ENCODE measurements around the gene ALKBH7. TPM values are rescaled to one million over a fixed set of nuclear protein-coding genes. Genes with fewer than 3 reads are reported as not detected.

Gene ALKBH7
- total RNA-seq, 1 donor from 2014 or later, result 66.8 TPM

- Mint-ChIP-seq H3K27ac (ENCODE audit: unreplicated experiment) (no peak overlapping the region), H3K36me3 (ENCODE audit: low read depth, unreplicated experiment) (peaks cover 45% of the 10 kb centered on the region), H3K4me3 (ENCODE audit: unreplicated experiment) (no peak overlapping the region), H3K9me3 (ENCODE audit: unreplicated experiment) (no peaks in the 10 kb centered on the region), H3K4me1 (ENCODE audit: unreplicated experiment) (no peaks in the 10 kb centered on the region), H3K27me3 (ENCODE audit: unreplicated experiment) (peaks cover 6% of the 10 kb centered on the region)
- TF ChIP-seq CTCF (IDR thresholded peaks at IDR 0.05; ENCODE audit: unreplicated experiment), result no peak
- DNase-seq (ENCODE audit: low spot score), result no peak
Observed at GRCh38 chr19:6381030-6381750, 8.6 kb downstream of the ALKBH7 start.

GRCh38 chr19:6383188-6383587 lies 10.6 kb downstream of the ALKBH7 start:
- Mint-ChIP-seq H3K4me3 (ENCODE audit: unreplicated experiment) (peak overlapping the region; percentile 58), H3K27ac (ENCODE audit: unreplicated experiment) (no peak overlapping the region), H3K9me3 (ENCODE audit: unreplicated experiment) (no peaks in the 10 kb centered on the region), H3K27me3 (ENCODE audit: unreplicated experiment) (peaks cover 6% of the 10 kb centered on the region), H3K4me1 (ENCODE audit: unreplicated experiment) (no peaks in the 10 kb centered on the region), H3K36me3 (ENCODE audit: low read depth, unreplicated experiment) (peaks cover 47% of the 10 kb centered on the region)
- DNase-seq (ENCODE audit: low spot score), result no peak
- no peak for TF ChIP-seq CTCF (IDR thresholded peaks at IDR 0.05; ENCODE audit: unreplicated experiment)

GRCh38 chr19:6384381-6384780 lies 11.8 kb downstream of the ALKBH7 start:
- no peak overlapping the region for H3K4me3 Mint-ChIP-seq (ENCODE audit: unreplicated experiment)
- peaks cover 6% of the 10 kb centered on the region for H3K27me3 Mint-ChIP-seq (ENCODE audit: unreplicated experiment)
- H3K4me1 Mint-ChIP-seq (ENCODE audit: unreplicated experiment), result no peaks in the 10 kb centered on the region
- no peak for DNase-seq (ENCODE audit: low spot score)
- no peak overlapping the region for H3K27ac Mint-ChIP-seq (ENCODE audit: unreplicated experiment)
- no peaks in the 10 kb centered on the region for H3K9me3 Mint-ChIP-seq (ENCODE audit: unreplicated experiment)
- H3K36me3 Mint-ChIP-seq (ENCODE audit: low read depth, unreplicated experiment), result peaks cover 48% of the 10 kb centered on the region
- TF ChIP-seq CTCF (IDR thresholded peaks at IDR 0.05; ENCODE audit: unreplicated experiment), result no peak

GRCh38 chr19:6387372-6387771 lies 14.8 kb downstream of the ALKBH7 start:
- Mint-ChIP-seq H3K4me3 (ENCODE audit: unreplicated experiment) (no peak overlapping the region), H3K4me1 (ENCODE audit: unreplicated experiment) (peaks cover 10% of the 10 kb centered on the region), H3K27ac (ENCODE audit: unreplicated experiment) (no peak overlapping the region), H3K27me3 (ENCODE audit: unreplicated experiment) (peaks cover 11% of the 10 kb centered on the region), H3K36me3 (ENCODE audit: low read depth, unreplicated experiment) (peaks cover 41% of the 10 kb centered on the region), H3K9me3 (ENCODE audit: unreplicated experiment) (no peaks in the 10 kb centered on the region)
- DNase-seq (ENCODE audit: low spot score), result no peak
- no peak for TF ChIP-seq CTCF (IDR thresholded peaks at IDR 0.05; ENCODE audit: unreplicated experiment)

- Mint-ChIP-seq H3K9me3 (ENCODE audit: unreplicated experiment) (no peaks in the 10 kb centered on the region), H3K27me3 (ENCODE audit: unreplicated experiment) (peaks cover 18% of the 10 kb centered on the region), H3K4me1 (ENCODE audit: unreplicated experiment) (peaks cover 26% of the 10 kb centered on the region), H3K36me3 (ENCODE audit: low read depth, unreplicated experiment) (peaks cover 26% of the 10 kb centered on the region), H3K4me3 (ENCODE audit: unreplicated experiment) (peak overlapping the region; percentile 94), H3K27ac (ENCODE audit: unreplicated experiment) (peak overlapping the region; percentile 98)
- no peak for DNase-seq (ENCODE audit: low spot score)
- no peak for TF ChIP-seq CTCF (IDR thresholded peaks at IDR 0.05; ENCODE audit: unreplicated experiment)
Observed at GRCh38 chr19:6392221-6393073, 19.9 kb downstream of the ALKBH7 start.

Data from endothelial cell (in vitro differentiated cells).